Fibroblast of villous mesenchyme (primary cell): ENCODE data around the gene SLC25A10. TPM values are rescaled to one million over a fixed set of nuclear protein-coding genes. Genes with fewer than 3 reads are reported as not detected.

ENCODE experiments used
- DNase-seq: peaks from one replicate; pipeline ENCODE4 v3.0.0-alpha.2; 2010; ENCODE audit warnings: low read depth
- H3K4me3 ChIP-seq: 2 replicates; pipeline ENCODE4 v1.5.1; 2011; ENCODE audit warnings: low read depth, mild to moderate bottlenecking, low read length
- total RNA-seq: library from RNA; depleted of rRNA; stranded (reverse); fragments of >200 nt; gene quantifications from 2 replicates; pipeline ENCODE4 v1.2.3, GENCODE V29; 2012
- TF ChIP-seq, protein P1 (sequence below): IDR thresholded peaks from 2 replicates; pipeline ENCODE4 v1.5.1; 2012; ENCODE audit warnings: low read depth, mild to moderate bottlenecking, low read length; ENCODE audit not compliant: insufficient read depth

The SLC25A10 gene
- total RNA-seq, 1 donor, result 13.8 TPM

DNA sequence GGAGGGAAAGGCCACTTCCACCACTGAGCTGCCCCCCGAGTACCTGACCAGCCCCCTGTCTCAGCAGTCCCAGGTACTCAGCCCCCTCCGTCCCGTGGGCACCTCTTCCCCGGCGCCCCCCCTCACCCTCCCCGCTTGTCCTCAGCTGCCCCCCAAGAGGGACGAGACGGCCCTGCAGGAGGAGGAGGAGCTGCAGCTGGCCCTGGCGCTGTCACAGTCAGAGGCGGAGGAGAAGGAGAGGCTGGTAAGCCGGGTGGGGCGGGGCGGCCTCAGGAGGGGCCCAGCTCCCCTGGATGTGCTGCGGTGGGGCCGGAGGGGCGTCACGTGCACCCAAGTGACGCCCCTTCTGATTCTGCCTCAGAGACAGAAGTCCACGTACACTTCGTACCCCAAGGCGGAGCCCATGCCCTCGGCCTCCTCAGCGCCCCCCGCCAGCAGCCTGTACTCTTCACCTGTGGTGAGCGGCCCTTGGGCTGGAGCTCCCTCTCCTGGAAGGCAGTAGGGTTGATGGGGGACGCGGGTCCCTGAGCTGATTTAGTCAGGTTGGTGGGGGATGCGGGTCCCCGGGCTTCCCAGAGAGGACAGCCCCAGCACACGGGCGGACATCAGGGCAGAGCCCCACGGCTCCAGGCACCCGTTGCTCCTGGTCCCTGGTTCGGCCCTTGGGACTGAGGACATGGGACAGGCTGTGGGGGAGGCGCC is 18.4 kb upstream of the SLC25A10 start:
- no peak overlapping the region for H3K4me3 ChIP-seq
- DNase-seq, result no peak
- TF ChIP-seq, protein P1, sequence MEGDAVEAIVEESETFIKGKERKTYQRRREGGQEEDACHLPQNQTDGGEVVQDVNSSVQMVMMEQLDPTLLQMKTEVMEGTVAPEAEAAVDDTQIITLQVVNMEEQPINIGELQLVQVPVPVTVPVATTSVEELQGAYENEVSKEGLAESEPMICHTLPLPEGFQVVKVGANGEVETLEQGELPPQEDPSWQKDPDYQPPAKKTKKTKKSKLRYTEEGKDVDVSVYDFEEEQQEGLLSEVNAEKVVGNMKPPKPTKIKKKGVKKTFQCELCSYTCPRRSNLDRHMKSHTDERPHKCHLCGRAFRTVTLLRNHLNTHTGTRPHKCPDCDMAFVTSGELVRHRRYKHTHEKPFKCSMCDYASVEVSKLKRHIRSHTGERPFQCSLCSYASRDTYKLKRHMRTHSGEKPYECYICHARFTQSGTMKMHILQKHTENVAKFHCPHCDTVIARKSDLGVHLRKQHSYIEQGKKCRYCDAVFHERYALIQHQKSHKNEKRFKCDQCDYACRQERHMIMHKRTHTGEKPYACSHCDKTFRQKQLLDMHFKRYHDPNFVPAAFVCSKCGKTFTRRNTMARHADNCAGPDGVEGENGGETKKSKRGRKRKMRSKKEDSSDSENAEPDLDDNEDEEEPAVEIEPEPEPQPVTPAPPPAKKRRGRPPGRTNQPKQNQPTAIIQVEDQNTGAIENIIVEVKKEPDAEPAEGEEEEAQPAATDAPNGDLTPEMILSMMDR, result no peak

DNA sequence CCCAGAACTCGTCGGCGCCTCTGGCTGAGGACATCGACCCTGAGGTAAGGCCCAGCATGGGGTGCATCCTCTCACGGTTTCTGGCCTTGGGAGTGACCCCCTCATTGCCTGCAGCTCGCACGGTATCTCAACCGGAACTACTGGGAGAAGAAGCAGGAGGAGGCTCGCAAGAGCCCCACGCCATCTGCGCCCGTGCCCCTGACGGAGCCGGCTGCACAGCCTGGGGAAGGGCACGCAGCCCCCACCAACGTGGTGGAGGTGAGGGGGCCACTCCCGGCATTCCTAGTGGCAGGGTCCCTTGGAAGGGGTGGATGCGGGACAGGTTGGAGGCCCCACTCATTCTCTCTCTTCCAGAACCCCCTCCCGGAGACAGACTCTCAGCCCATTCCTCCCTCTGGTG is 17.3 kb upstream of the SLC25A10 start:
- no peak overlapping the region for H3K4me3 ChIP-seq
- TF ChIP-seq, protein P1, result no peak
- DNase-seq, result no peak

DNA sequence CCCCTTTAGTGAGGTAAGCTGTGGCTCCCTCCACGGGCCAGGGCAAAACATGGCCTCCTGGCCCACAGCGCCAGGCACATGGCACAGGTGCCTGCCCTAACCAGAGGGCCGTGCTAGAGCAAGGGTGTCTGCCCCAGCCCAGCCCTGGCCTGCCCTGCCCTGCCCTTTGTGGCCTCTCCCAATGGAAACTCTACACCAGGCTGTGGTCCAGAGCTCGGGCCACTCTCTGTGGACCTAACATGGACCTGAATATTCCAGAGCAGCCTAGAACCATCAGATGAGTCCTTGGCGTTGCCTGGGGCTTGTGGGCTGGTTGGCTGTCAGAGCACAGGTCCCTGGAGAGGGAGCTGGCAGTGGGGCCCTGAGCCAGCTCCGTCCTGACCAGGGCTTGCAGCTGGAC is 16.9 kb upstream of the SLC25A10 start:
- H3K4me3 ChIP-seq, result no peak overlapping the region
- TF ChIP-seq, protein P1, result no peak
- DNase-seq, result no peak

DNA sequence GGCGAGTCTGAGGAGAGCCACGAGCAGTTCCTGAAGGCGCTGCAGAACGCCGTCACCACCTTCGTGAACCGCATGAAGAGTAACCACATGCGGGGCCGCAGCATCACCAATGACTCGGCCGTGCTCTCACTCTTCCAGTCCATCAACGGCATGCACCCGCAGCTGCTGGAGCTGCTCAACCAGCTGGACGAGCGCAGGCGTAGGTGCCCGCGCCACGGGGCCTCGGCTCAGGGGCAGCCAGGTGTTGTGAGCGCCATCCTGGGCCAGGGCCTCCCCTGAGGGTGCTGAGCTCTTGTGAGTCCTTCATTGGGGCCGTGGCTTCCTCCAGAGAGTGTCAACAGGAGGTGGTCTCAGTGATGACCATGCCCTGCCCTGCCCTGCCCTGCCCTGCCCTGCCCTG is 16.3 kb upstream of the SLC25A10 start:
- no peak overlapping the region for H3K4me3 ChIP-seq
- TF ChIP-seq, protein P1, result no peak
- no peak for DNase-seq

DNA sequence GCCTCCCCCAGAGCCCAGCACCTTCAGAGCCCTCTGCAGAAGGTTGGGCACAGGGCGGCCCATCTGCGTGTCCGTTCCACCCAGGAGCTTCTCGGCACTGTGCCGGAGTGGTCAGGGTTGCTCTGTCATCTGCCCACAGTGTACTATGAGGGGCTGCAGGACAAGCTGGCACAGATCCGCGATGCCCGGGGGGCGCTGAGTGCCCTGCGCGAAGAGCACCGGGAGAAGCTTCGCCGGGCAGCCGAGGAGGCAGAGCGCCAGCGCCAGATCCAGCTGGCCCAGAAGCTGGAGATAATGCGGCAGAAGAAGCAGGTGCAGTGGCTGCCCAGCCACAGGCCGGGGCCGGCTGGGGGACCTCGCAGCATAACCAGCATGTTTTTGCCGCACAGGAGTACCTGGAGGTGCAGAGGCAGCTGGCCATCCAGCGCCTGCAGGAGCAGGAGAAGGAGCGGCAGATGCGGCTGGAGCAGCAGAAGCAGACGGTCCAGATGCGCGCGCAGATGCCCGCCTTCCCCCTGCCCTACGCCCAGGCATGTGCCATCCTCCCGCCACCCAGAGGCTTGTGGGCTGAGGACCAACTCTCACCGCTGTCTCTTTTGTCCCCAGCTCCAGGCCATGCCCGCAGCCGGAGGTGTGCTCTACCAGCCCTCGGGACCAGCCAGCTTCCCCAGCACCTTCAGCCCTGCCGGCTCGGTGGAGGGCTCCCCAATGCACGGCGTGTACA is 15.7 kb upstream of the SLC25A10 start:
- H3K4me3 ChIP-seq, result no peak overlapping the region
- DNase-seq, result no peak
- TF ChIP-seq, protein P1, result no peak

DNA sequence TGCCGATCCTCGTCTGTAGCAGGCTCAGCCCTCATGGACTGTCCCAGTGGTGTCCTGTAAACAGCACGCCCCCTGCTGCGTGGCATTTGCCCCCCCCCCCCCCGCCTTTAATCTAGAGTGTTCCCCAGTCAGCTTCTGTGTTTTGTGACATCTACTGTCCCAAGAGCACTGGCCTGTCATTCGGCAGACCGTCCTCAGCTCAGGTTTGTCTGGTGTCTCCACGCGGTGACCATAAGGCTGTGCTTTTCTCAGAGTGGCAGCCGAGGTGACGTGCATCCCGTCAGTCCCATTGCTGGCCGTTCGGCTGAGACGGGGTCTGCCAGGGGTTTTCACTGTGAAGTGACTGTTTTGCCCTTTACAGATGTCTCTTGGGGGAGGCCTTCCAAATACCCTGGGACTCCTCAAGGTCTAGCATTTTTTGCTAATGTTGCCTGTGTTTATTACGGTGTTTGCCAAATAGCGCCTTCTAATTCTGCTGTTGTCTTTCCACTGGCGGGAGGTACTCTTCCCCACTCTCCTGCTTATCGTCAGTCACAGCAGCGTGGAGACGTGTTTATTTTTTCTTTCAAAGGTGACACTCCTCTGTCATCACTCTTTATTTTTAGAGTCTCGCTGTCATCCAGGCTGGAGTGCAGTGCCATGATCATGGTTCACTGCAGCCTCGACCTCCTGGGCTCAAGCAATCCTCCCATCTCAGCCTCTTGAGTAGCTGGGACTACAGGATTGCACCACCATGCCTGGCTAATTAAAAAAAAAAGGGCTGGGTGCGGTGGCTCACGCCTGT is 14.6 kb upstream of the SLC25A10 start:
- TF ChIP-seq, protein P1, result no peak
- H3K4me3 ChIP-seq, result no peak overlapping the region
- DNase-seq, result no peak
